HG03521 (cell line): Measurements from ENCODE around the gene LTB.

ENCODE experiments used
- ATAC-seq: cut with Tn5 transposase; IDR thresholded peaks from one replicate; pipeline ENCODE4 v1.9.1; 2021; ENCODE audit warnings: mild to moderate bottlenecking, moderate library complexity; ENCODE audit not compliant: unreplicated experiment

The LTB gene

DNA sequence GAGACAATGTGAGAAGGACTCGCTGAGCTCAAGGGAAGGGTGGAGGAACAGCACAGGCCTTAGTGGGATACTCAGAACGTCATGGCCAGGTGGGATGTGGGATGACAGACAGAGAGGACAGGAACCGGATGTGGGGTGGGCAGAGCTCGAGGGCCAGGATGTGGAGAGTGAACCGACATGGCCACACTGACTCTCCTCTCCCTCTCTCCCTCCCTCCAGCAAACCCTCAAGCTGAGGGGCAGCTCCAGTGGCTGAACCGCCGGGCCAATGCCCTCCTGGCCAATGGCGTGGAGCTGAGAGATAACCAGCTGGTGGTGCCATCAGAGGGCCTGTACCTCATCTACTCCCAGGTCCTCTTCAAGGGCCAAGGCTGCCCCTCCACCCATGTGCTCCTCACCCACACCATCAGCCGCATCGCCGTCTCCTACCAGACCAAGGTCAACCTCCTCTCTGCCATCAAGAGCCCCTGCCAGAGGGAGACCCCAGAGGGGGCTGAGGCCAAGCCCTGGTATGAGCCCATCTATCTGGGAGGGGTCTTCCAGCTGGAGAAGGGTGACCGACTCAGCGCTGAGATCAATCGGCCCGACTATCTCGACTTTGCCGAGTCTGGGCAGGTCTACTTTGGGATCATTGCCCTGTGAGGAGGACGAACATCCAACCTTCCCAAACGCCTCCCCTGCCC lies 5.2 kb downstream of the LTB start:
- no peak for ATAC-seq

GRCh38 chr6:31575952-31576685 lies 6.1 kb downstream of the LTB start:
- no peak for ATAC-seq

- no peak for ATAC-seq
Observed at GRCh38 chr6:31575335-31575901, 6.8 kb downstream of the LTB start, which contains the start of gene TNF. TSS of gene TNF (plus strand) at chr6:31575565. CDS start at chr6:31575742, 177 bp downstream.

- ATAC-seq = no peak
Observed at GRCh38 chr6:31574106-31575061, 7.8 kb downstream of the LTB start.

- ATAC-seq = no peak
Observed at GRCh38 chr6:31573239-31574105, 8.8 kb downstream of the LTB start.

DNA sequence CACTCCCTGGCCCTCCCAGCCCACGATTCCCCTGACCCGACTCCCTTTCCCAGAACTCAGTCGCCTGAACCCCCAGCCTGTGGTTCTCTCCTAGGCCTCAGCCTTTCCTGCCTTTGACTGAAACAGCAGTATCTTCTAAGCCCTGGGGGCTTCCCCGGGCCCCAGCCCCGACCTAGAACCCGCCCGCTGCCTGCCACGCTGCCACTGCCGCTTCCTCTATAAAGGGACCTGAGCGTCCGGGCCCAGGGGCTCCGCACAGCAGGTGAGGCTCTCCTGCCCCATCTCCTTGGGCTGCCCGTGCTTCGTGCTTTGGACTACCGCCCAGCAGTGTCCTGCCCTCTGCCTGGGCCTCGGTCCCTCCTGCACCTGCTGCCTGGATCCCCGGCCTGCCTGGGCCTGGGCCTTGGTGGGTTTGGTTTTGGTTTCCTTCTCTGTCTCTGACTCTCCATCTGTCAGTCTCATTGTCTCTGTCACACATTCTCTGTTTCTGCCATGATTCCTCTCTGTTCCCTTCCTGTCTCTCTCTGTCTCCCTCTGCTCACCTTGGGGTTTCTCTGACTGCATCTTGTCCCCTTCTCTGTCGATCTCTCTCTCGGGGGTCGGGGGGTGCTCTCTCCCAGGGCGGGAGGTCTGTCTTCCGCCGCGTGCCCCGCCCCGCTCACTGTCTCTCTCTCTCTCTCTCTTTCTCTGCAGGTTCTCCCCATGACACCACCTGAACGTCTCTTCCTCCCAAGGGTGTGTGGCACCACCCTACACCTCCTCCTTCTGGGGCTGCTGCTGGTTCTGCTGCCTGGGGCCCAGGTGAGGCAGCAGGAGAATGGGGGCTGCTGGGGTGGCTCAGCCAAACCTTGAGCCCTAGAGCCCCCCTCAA lies 9.9 kb downstream of the LTB start, which contains the start of gene LTA:
LTA (plus strand) TSS at position 249 of the 871 bp plus-strand sequence; CDS start at position 703, 454 bp downstream.
- peak; percentile 37 for ATAC-seq

GRCh38 chr6:31569861-31570536 lies 12.2 kb downstream of the LTB start:
- ATAC-seq = no peak

GRCh38 chr6:31568537-31568961 lies 13.7 kb downstream of the LTB start:
- ATAC-seq = peak; percentile 55

- no peak for ATAC-seq
Observed at GRCh38 chr6:31567531-31568370, 14.5 kb downstream of the LTB start.

DNA sequence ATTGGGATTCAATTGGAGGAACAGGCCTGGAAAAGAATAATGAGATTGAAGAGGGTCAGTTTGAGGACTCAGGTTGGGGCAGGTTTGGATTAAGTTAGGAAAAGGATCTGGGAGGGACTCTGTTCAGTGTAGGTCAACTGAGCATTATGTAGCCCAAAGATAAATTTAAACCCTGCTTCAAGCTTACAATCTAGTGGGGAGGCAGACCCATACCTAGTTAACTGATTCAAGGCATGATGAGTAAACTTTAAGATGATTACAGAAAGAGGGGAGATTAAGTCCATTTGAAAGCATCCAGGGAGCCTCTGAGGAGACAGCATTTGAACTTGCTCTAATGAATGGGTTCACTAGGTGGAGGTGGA lies 21.5 kb downstream of the LTB start:
- no peak for ATAC-seq

DNA sequence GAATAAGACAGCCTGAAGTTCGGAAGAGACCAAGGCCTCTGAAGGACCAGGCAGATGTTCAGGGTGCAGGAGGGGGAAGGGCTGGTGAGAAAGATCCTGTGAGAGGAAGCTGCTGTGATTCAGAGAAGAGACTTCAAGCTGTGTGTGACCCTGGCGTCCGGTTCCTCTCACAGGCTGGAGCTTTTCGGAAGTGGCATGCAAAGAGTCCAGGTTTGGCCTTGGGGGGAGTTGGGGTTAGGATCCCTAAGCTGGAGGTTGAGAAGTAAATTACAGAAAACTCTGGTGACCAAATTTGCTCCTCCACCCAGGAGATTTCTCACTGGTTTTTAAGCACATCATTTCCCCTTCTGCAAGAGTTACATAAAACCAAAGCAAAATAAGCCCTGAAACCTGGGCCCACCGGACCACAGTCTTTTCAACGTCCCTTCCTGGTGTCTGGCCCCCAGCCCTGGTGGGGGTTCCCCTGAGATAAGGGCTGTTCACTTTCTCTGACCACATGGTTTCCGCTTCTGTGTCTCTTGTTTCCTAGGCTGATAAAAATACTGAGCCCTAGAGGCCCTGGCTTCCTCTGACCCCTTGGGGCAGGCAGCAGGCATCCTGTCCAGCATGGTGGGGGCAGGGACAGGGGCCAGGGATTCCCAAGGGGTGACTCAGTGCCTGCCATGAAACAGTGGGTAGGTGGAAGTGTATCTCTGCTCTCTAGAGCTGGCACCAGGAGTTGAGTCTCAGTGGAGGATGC lies 22.1 kb downstream of the LTB start:
- ATAC-seq = peak; percentile 49

DNA sequence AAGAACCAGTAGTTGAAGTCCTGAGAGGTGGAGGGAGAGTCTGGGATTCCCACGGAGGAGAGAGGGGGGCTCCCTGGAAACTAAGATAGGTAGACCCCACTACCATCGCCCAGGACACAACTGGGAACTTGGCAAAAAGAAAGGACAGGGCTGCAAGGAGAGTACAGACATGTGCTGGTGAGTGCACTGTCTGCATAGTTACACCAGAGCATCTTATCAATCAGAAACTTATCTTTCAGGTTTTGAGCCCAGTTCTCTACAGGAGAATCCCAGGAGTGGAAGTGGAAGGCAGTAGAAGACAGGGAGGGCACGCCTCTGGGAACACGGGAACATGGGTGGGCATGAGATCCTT lies 22.6 kb downstream of the LTB start:
- ATAC-seq = peak; percentile 5

- no peak for ATAC-seq
Observed at GRCh38 chr6:31558631-31559500, 23.4 kb downstream of the LTB start.

GRCh38 chr6:31558318-31558625 lies 24.0 kb downstream of the LTB start:
- no peak for ATAC-seq

DNA sequence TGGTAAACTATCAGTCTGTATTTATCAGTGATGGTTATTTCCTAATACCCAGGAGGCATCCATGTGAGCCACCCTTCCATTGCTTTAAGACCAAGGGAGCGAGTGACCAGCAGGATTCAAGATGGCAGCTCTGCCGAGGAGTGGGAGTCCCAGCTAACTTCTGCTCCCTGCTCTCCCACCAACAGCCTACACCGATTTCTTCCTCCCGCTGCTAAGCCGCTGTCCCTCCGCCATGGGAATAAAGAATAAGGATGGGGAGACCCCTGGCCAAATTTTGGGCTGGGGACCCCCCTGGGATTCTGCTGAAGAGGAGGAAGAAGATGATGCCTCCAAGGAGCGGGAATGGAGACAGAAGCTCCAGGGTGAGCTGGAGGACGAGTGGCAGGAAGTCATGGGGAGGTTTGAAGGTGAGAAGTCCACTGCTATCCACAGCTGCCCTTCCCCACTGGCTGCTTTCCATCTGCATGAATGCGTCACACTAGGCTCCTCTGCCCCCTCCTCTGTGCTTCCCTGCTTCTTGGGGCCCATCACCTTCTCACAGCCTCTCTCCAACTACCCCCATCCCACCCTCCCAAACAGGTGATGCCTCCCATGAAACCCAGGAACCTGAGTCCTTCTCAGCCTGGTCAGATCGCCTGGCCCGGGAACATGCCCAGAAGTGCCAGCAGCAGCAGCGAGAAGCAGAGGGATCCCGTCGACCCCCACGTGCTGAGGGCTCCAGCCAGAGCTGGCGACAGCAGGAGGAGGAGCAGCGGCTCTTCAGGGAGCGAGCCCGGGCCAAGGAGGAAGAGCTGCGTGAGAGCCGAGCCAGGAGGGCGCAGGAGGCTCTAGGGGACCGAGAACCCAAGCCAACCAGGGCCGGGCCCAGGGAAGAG lies 24.5 kb downstream of the LTB start:
- ATAC-seq = no peak
